ENCODE measurements around the gene DYNLL2. TPM values are rescaled to one million over a fixed set of nuclear protein-coding genes. Genes with fewer than 3 reads are reported as not detected.

Gene DYNLL2
- total RNA-seq, 1 donor from 2014 or later: 18.3 TPM

GRCh38 chr17:58050966-58051365 lies 32.3 kb upstream of the DYNLL2 start:
- no peaks in the 10 kb centered on the region for H3K4me1 ChIP-seq (ENCODE audit: control insufficient read depth in 3 of 3, insufficient read depth in 3 of 3, low read length in 3 of 3)
- H3K27ac ChIP-seq (ENCODE audit: low read depth, low read length): no peak overlapping the region
- no peak overlapping the region for H3K4me3 ChIP-seq (ENCODE audit: low read length in 3 of 3)
- no peaks in the 10 kb centered on the region for H3K36me3 ChIP-seq (ENCODE audit: control insufficient read depth in 3 of 3, insufficient read depth in 3 of 3, low read length in 3 of 3)
- H3K27me3 ChIP-seq (ENCODE audit: control insufficient read depth in 3 of 3, insufficient read depth in 3 of 3, low read length in 3 of 3): no peaks in the 10 kb centered on the region
- H3K9me3 ChIP-seq (ENCODE audit: control insufficient read depth in 3 of 3, low read length in 3 of 3): no peaks in the 10 kb centered on the region
- no peak overlapping the region for H3K9ac ChIP-seq (ENCODE audit: low read depth in 1 of 3, low read length in 3 of 3)

GRCh38 chr17:58051468-58051867 lies 31.8 kb upstream of the DYNLL2 start:
- Histone ChIP-seq H3K4me3 (ENCODE audit: low read length in 3 of 3) (no peak overlapping the region), H3K9ac (ENCODE audit: low read depth in 1 of 3, low read length in 3 of 3) (no peak overlapping the region), H3K9me3 (ENCODE audit: control insufficient read depth in 3 of 3, low read length in 3 of 3) (no peaks in the 10 kb centered on the region), H3K4me1 (ENCODE audit: control insufficient read depth in 3 of 3, insufficient read depth in 3 of 3, low read length in 3 of 3) (no peaks in the 10 kb centered on the region), H3K36me3 (ENCODE audit: control insufficient read depth in 3 of 3, insufficient read depth in 3 of 3, low read length in 3 of 3) (no peaks in the 10 kb centered on the region), H3K27me3 (ENCODE audit: control insufficient read depth in 3 of 3, insufficient read depth in 3 of 3, low read length in 3 of 3) (no peaks in the 10 kb centered on the region), H3K27ac (ENCODE audit: low read depth, low read length) (no peak overlapping the region)

GRCh38 chr17:58052407-58052806 lies 30.8 kb upstream of the DYNLL2 start:
- no peaks in the 10 kb centered on the region for H3K36me3 ChIP-seq (ENCODE audit: control insufficient read depth in 3 of 3, insufficient read depth in 3 of 3, low read length in 3 of 3)
- H3K4me1 ChIP-seq (ENCODE audit: control insufficient read depth in 3 of 3, insufficient read depth in 3 of 3, low read length in 3 of 3): no peaks in the 10 kb centered on the region
- H3K9ac ChIP-seq (ENCODE audit: low read depth in 1 of 3, low read length in 3 of 3): no peak overlapping the region

GRCh38 chr17:58052945-58053715 lies 30.1 kb upstream of the DYNLL2 start:
- Histone ChIP-seq H3K9me3 (ENCODE audit: control insufficient read depth in 3 of 3, low read length in 3 of 3) (no peaks in the 10 kb centered on the region), H3K9ac (ENCODE audit: low read depth in 1 of 3, low read length in 3 of 3) (no peak overlapping the region), H3K4me1 (ENCODE audit: control insufficient read depth in 3 of 3, insufficient read depth in 3 of 3, low read length in 3 of 3) (no peaks in the 10 kb centered on the region), H3K27me3 (ENCODE audit: control insufficient read depth in 3 of 3, insufficient read depth in 3 of 3, low read length in 3 of 3) (no peaks in the 10 kb centered on the region), H3K36me3 (ENCODE audit: control insufficient read depth in 3 of 3, insufficient read depth in 3 of 3, low read length in 3 of 3) (no peaks in the 10 kb centered on the region), H3K4me3 (ENCODE audit: low read length in 3 of 3) (no peak overlapping the region), H3K27ac (ENCODE audit: low read depth, low read length) (no peak overlapping the region)

More at GRCh38 chr17:58052407-58052806, 30.8 kb upstream of the DYNLL2 start:
- Histone ChIP-seq H3K27me3 (ENCODE audit: control insufficient read depth in 3 of 3, insufficient read depth in 3 of 3, low read length in 3 of 3) (no peaks in the 10 kb centered on the region), H3K27ac (ENCODE audit: low read depth, low read length) (no peak overlapping the region), H3K9me3 (ENCODE audit: control insufficient read depth in 3 of 3, low read length in 3 of 3) (no peaks in the 10 kb centered on the region), H3K4me3 (ENCODE audit: low read length in 3 of 3) (no peak overlapping the region)

GRCh38 chr17:58054641-58055040 lies 28.6 kb upstream of the DYNLL2 start:
- H3K9me3 ChIP-seq (ENCODE audit: control insufficient read depth in 3 of 3, low read length in 3 of 3): no peaks in the 10 kb centered on the region

GRCh38 chr17:58056476-58056875 lies 26.7 kb upstream of the DYNLL2 start:
- Histone ChIP-seq H3K36me3 (ENCODE audit: control insufficient read depth in 3 of 3, insufficient read depth in 3 of 3, low read length in 3 of 3) (no peaks in the 10 kb centered on the region), H3K9me3 (ENCODE audit: control insufficient read depth in 3 of 3, low read length in 3 of 3) (no peaks in the 10 kb centered on the region), H3K27ac (ENCODE audit: low read depth, low read length) (no peak overlapping the region), H3K27me3 (ENCODE audit: control insufficient read depth in 3 of 3, insufficient read depth in 3 of 3, low read length in 3 of 3) (peaks cover 0 to 3% (median 0%) of the 10 kb centered on the region in 3 donors), H3K4me3 (ENCODE audit: low read length in 3 of 3) (no peak overlapping the region), H3K9ac (ENCODE audit: low read depth in 1 of 3, low read length in 3 of 3) (no peak overlapping the region), H3K4me1 (ENCODE audit: control insufficient read depth in 3 of 3, insufficient read depth in 3 of 3, low read length in 3 of 3) (peaks cover 0 to 3% (median 0%) of the 10 kb centered on the region in 3 donors)

More at GRCh38 chr17:58054641-58055040, 28.6 kb upstream of the DYNLL2 start:
- Histone ChIP-seq H3K27me3 (ENCODE audit: control insufficient read depth in 3 of 3, insufficient read depth in 3 of 3, low read length in 3 of 3) (no peaks in the 10 kb centered on the region), H3K27ac (ENCODE audit: low read depth, low read length) (no peak overlapping the region), H3K9ac (ENCODE audit: low read depth in 1 of 3, low read length in 3 of 3) (no peak overlapping the region), H3K4me3 (ENCODE audit: low read length in 3 of 3) (no peak overlapping the region), H3K4me1 (ENCODE audit: control insufficient read depth in 3 of 3, insufficient read depth in 3 of 3, low read length in 3 of 3) (no peaks in the 10 kb centered on the region), H3K36me3 (ENCODE audit: control insufficient read depth in 3 of 3, insufficient read depth in 3 of 3, low read length in 3 of 3) (no peaks in the 10 kb centered on the region)

GRCh38 chr17:58059141-58059540 lies 24.1 kb upstream of the DYNLL2 start:
- Histone ChIP-seq H3K9me3 (ENCODE audit: control insufficient read depth in 3 of 3, low read length in 3 of 3) (no peaks in the 10 kb centered on the region), H3K4me3 (ENCODE audit: low read length in 3 of 3) (no peak overlapping the region), H3K27ac (ENCODE audit: low read depth, low read length) (no peak overlapping the region), H3K9ac (ENCODE audit: low read depth in 1 of 3, low read length in 3 of 3) (no peak overlapping the region), H3K27me3 (ENCODE audit: control insufficient read depth in 3 of 3, insufficient read depth in 3 of 3, low read length in 3 of 3) (peaks cover 0 to 4% (median 3%) of the 10 kb centered on the region in 3 donors), H3K36me3 (ENCODE audit: control insufficient read depth in 3 of 3, insufficient read depth in 3 of 3, low read length in 3 of 3) (no peaks in the 10 kb centered on the region), H3K4me1 (ENCODE audit: control insufficient read depth in 3 of 3, insufficient read depth in 3 of 3, low read length in 3 of 3) (peaks cover 0 to 3% (median 0%) of the 10 kb centered on the region in 3 donors)

GRCh38 chr17:58060596-58061191 lies 22.5 kb upstream of the DYNLL2 start:
- peaks cover 0 to 3% (median 0%) of the 10 kb centered on the region in 3 donors for H3K4me1 ChIP-seq (ENCODE audit: control insufficient read depth in 3 of 3, insufficient read depth in 3 of 3, low read length in 3 of 3)
- no peak overlapping the region for H3K9ac ChIP-seq (ENCODE audit: low read depth in 1 of 3, low read length in 3 of 3)
- peaks cover 0 to 4% (median 3%) of the 10 kb centered on the region in 3 donors for H3K27me3 ChIP-seq (ENCODE audit: control insufficient read depth in 3 of 3, insufficient read depth in 3 of 3, low read length in 3 of 3)
- no peaks in the 10 kb centered on the region for H3K36me3 ChIP-seq (ENCODE audit: control insufficient read depth in 3 of 3, insufficient read depth in 3 of 3, low read length in 3 of 3)
- no peaks in the 10 kb centered on the region for H3K9me3 ChIP-seq (ENCODE audit: control insufficient read depth in 3 of 3, low read length in 3 of 3)
- no peak overlapping the region for H3K27ac ChIP-seq (ENCODE audit: low read depth, low read length)
- no peak overlapping the region for H3K4me3 ChIP-seq (ENCODE audit: low read length in 3 of 3)

GRCh38 chr17:58061672-58062071 lies 21.5 kb upstream of the DYNLL2 start:
- Histone ChIP-seq H3K4me1 (ENCODE audit: control insufficient read depth in 3 of 3, insufficient read depth in 3 of 3, low read length in 3 of 3) (peaks cover 0 to 3% (median 0%) of the 10 kb centered on the region in 3 donors), H3K9ac (ENCODE audit: low read depth in 1 of 3, low read length in 3 of 3) (no peak overlapping the region), H3K27ac (ENCODE audit: low read depth, low read length) (no peak overlapping the region), H3K36me3 (ENCODE audit: control insufficient read depth in 3 of 3, insufficient read depth in 3 of 3, low read length in 3 of 3) (no peaks in the 10 kb centered on the region), H3K4me3 (ENCODE audit: low read length in 3 of 3) (no peak overlapping the region), H3K9me3 (ENCODE audit: control insufficient read depth in 3 of 3, low read length in 3 of 3) (no peaks in the 10 kb centered on the region), H3K27me3 (ENCODE audit: control insufficient read depth in 3 of 3, insufficient read depth in 3 of 3, low read length in 3 of 3) (peaks cover 0 to 4% (median 3%) of the 10 kb centered on the region in 3 donors)

GRCh38 chr17:58065238-58065637 lies 18.0 kb upstream of the DYNLL2 start:
- Histone ChIP-seq H3K27ac (ENCODE audit: low read depth, low read length) (no peak overlapping the region), H3K4me1 (ENCODE audit: control insufficient read depth in 3 of 3, insufficient read depth in 3 of 3, low read length in 3 of 3) (peaks cover 0 to 3% (median 0%) of the 10 kb centered on the region in 3 donors), H3K4me3 (ENCODE audit: low read length in 3 of 3) (no peak overlapping the region)

More at GRCh38 chr17:58065238-58065637, 18.0 kb upstream of the DYNLL2 start:
- Histone ChIP-seq H3K36me3 (ENCODE audit: control insufficient read depth in 3 of 3, insufficient read depth in 3 of 3, low read length in 3 of 3) (no peaks in the 10 kb centered on the region), H3K9me3 (ENCODE audit: control insufficient read depth in 3 of 3, low read length in 3 of 3) (no peaks in the 10 kb centered on the region), H3K9ac (ENCODE audit: low read depth in 1 of 3, low read length in 3 of 3) (no peak overlapping the region), H3K27me3 (ENCODE audit: control insufficient read depth in 3 of 3, insufficient read depth in 3 of 3, low read length in 3 of 3) (peaks cover 3 to 4% (median 3%) of the 10 kb centered on the region in 3 donors)
